K562 (cell line): ENCODE measurements around the gene KLHL12. TPM values are rescaled to one million over a fixed set of nuclear protein-coding genes. Genes with fewer than 3 reads are reported as not detected.

Experiments used
- ATAC-seq: fragments of 200-7000 bp; cut with Tn5 transposase; 3 replicates; pipeline ENCODE4 v1.9.1; 2020; ENCODE audit warnings: moderate library complexity
- BruUV-seq: library from RNA; stranded (reverse); fragments of 400-500 nt; replicated peaks from 2 replicates; lab custom pipeline; 2021; lab: Mats Ljungman, UMichigan
- CTCF ChIA-PET: fragments of 300-600 bp; formaldehyde crosslinking; extraction: SDS; loops from one replicate; lab custom pipeline; 2021; ENCODE audit warnings: low intra/inter-chr PET ratio; lab: Yijun Ruan, JAX
- POLR2A ChIA-PET: fragments of 300-600, 350-650 bp; sonication (Branson Sonifier 250); formaldehyde crosslinking; extraction: SDS; loops from one replicate; lab custom pipeline; 2021; ENCODE audit warnings: antibody characterized with exemption, inconsistent platforms; lab: Yijun Ruan, JAX
- DNase-seq, 4 experiments: peaks; one replicate each; pipeline versions ENCODE4 v3.0.0 to v3.0.0-alpha.2; 2011 to 2018; ENCODE audit warnings: low spot score in 3 of 4, mixed read lengths in 3 of 4; ENCODE audit errors: extremely low read depth in 1 of 4
- FAIRE-seq: peaks from 2 replicates; lab custom pipeline; 2011; peaks lifted over from hg19 to GRCh38; lab: Jason Lieb, UNC
- H2AFZ ChIP-seq: 2 replicates; pipeline ENCODE4 v1.6.0; 2011; ENCODE audit warnings: low read depth, low read length, control low read depth, inconsistent platforms
- H3K27ac ChIP-seq: fragments of 200-600 bp; 3 replicates; pipeline ENCODE4 v1.8.0; 2011; ENCODE audit warnings: low read depth, mild to moderate bottlenecking, control low read depth, inconsistent platforms, low read length, moderate library complexity, mixed read lengths; ENCODE audit errors: extremely low read depth
- H3K27me3 ChIP-seq, 2 experiments: fragments of 300-600 bp in 1 of 2; 2 replicates in 1 of 2; 3 replicates in 1 of 2; pipeline versions ENCODE4 v1.6.0 to v1.8.0; 2011; ENCODE audit warnings: inconsistent platforms in 2 of 2, low read length in 2 of 2, mild to moderate bottlenecking in 1 of 2, mixed read lengths in 1 of 2, moderate library complexity in 1 of 2; ENCODE audit not compliant: control insufficient read depth in 2 of 2, insufficient read depth in 2 of 2
- H3K36me3 ChIP-seq: fragments of 300-600 bp; 3 replicates; pipeline ENCODE4 v1.8.0; 2011; ENCODE audit warnings: mild to moderate bottlenecking, low read length, inconsistent platforms; ENCODE audit not compliant: control insufficient read depth, insufficient read depth
- H3K4me1 ChIP-seq, 2 experiments: fragments of 200-600 bp in 1 of 2; replicated peaks in 1 of 2; 2 replicates in 1 of 2; 3 replicates in 1 of 2; pipeline versions ENCODE4 v1.5.1 to v1.8.0; 2011; ENCODE audit warnings: inconsistent platforms in 2 of 2, low read length in 2 of 2, mild to moderate bottlenecking in 1 of 2, mixed read lengths in 1 of 2, moderate library complexity in 1 of 2; ENCODE audit not compliant: control insufficient read depth in 2 of 2, insufficient read depth in 2 of 2
- H3K4me2 ChIP-seq: 2 replicates; pipeline ENCODE4 v1.6.1; 2011; ENCODE audit warnings: low read length, control low read depth, inconsistent platforms, mixed read lengths; ENCODE audit not compliant: insufficient read depth
- H3K4me3 ChIP-seq: fragments of 200-600 bp; sonication (generic), shearing (Covaris generic); 2 replicates; pipeline ENCODE4 v1.5.1; 2016; ENCODE audit warnings: control low read depth, inconsistent platforms
- H3K79me2 ChIP-seq: fragments of 200-600 bp; 3 replicates; pipeline ENCODE4 v1.8.0; 2011; ENCODE audit warnings: low read length, inconsistent platforms; ENCODE audit not compliant: control insufficient read depth, insufficient read depth
- H3K9ac ChIP-seq, 2 experiments: 2 replicates each; pipeline versions ENCODE4 v1.6.0 to v1.6.1; 2011; ENCODE audit warnings: low read depth in 2 of 2, low read length in 2 of 2, control low read depth in 1 of 2, inconsistent platforms in 1 of 2, mild to moderate bottlenecking in 1 of 2, mixed read lengths in 1 of 2; ENCODE audit not compliant: insufficient read depth in 1 of 2
- H3K9me1 ChIP-seq: one replicate; pipeline ENCODE4 v1.6.0; 2011; ENCODE audit warnings: inconsistent platforms, mild to moderate bottlenecking, low read length, moderate library complexity; ENCODE audit not compliant: control insufficient read depth, insufficient read depth
- H3K9me3 ChIP-seq: replicated peaks from 2 replicates; pipeline ENCODE4 v1.5.1; 2011; ENCODE audit warnings: low read depth, low read length, inconsistent platforms; ENCODE audit not compliant: control insufficient read depth, insufficient read depth
- H4K20me1 ChIP-seq: replicated peaks from 2 replicates; pipeline ENCODE4 v1.6.1; 2011; ENCODE audit warnings: low read length, inconsistent platforms, mixed read lengths; ENCODE audit not compliant: control insufficient read depth, insufficient read depth
- ATF1 ChIP-seq, 2 experiments: fragments of 450-650 bp in 1 of 2; IDR thresholded peaks; 2 replicates each; pipeline ENCODE4 v1.6.1; 2016; ENCODE audit warnings: missing compliant biosample characterization in 1 of 2, missing genetic modification characterization in 1 of 2
- BCOR ChIP-seq: fragments of 450-650 bp; IDR thresholded peaks from 2 replicates; pipeline ENCODE4 v1.6.1; 2016
- BMI1 ChIP-seq: fragments of 150-350 bp; IDR thresholded peaks from 2 replicates; pipeline ENCODE4 v1.6.1; 2014; ENCODE audit warnings: low read length
- CREB1 ChIP-seq, 2 experiments: sonication (generic) in 1 of 2; formaldehyde crosslinking in 1 of 2; IDR thresholded peaks; 2 replicates each; pipeline versions ENCODE4 v1.6.1 to v1.8.0; 2012 to 2022; ENCODE audit warnings: inconsistent platforms in 1 of 2, mild to moderate bottlenecking in 1 of 2, missing genetic modification reagents in 1 of 2, moderate library complexity in 1 of 2
- ETV5 ChIP-seq: sonication (generic); formaldehyde crosslinking; IDR thresholded peaks from 2 replicates; pipeline ENCODE4 v1.4.0; 2020; ENCODE audit warnings: low read depth, mild to moderate bottlenecking, missing genetic modification reagents
- FOXP1 ChIP-seq: sonication (generic); formaldehyde crosslinking; IDR thresholded peaks from 2 replicates; pipeline ENCODE4 v1.8.0; 2022; ENCODE audit warnings: mild to moderate bottlenecking, missing genetic modification reagents
- HIVEP1 ChIP-seq: fragments of 250-450 bp; sonication (Bioruptor Pico); IDR thresholded peaks from 2 replicates; pipeline ENCODE4 v1.4.0; 2020; ENCODE audit warnings: mild to moderate bottlenecking
- HNRNPH1 ChIP-seq: fragments of 200-400 bp; formaldehyde crosslinking; optimal IDR thresholded peaks from 2 replicates; pipeline ENCODE3; 2017; ENCODE audit warnings: low read depth, mild to moderate bottlenecking, low read length, moderate library complexity
- JUNB ChIP-seq: fragments of 450-650 bp; formaldehyde crosslinking; conservative IDR thresholded peaks from 2 replicates; pipeline ENCODE4 v1.4.0; 2020; ENCODE audit warnings: mild to moderate bottlenecking
- KLF1 ChIP-seq: fragments of 450-650 bp; IDR thresholded peaks from 2 replicates; pipeline ENCODE4 v1.6.1; 2016; ENCODE audit warnings: missing genetic modification characterization, missing compliant biosample characterization
- KLF6 ChIP-seq: fragments of 250-450 bp; sonication (Bioruptor Pico); IDR thresholded peaks from 2 replicates; pipeline ENCODE4 v1.4.0; 2020; ENCODE audit warnings: mild to moderate bottlenecking, moderate library complexity, borderline replicate concordance
- MITF ChIP-seq: IDR thresholded peaks from 2 replicates; pipeline ENCODE4 v1.6.1; 2014; ENCODE audit warnings: antibody characterized with exemption
- NELFE ChIP-seq: IDR thresholded peaks from 2 replicates; pipeline ENCODE4 v1.6.1; 2011; ENCODE audit warnings: mild to moderate bottlenecking; ENCODE audit not compliant: insufficient read depth, insufficient read length
- NR4A1 ChIP-seq, 2 experiments: fragments of 250-450 bp in 1 of 2; fragments of 450-650 bp in 1 of 2; sonication (Bioruptor Pico) in 1 of 2; IDR thresholded peaks; 2 replicates each; pipeline versions ENCODE4 v1.4.0 to v1.6.1; 2016 to 2020; ENCODE audit warnings: mild to moderate bottlenecking in 2 of 2, missing compliant biosample characterization in 1 of 2, missing genetic modification characterization in 1 of 2, moderate library complexity in 1 of 2
- POLR2G ChIP-seq: fragments of 200-400 bp; formaldehyde crosslinking; IDR thresholded peaks from 2 replicates; pipeline ENCODE4 v1.6.1; 2017; ENCODE audit warnings: low read depth, mild to moderate bottlenecking, antibody characterized with exemption, low read length, moderate library complexity
- SIX5 ChIP-seq, 2 experiments: IDR thresholded peaks; 2 replicates each; pipeline ENCODE4 v1.6.1; 2011; ENCODE audit warnings: low read length in 2 of 2, borderline replicate concordance in 1 of 2, low read depth in 1 of 2, mild to moderate bottlenecking in 1 of 2, moderate library complexity in 1 of 2; ENCODE audit not compliant: insufficient read depth in 1 of 2
- SP1 ChIP-seq: sonication (generic); formaldehyde crosslinking; IDR thresholded peaks from 2 replicates; pipeline ENCODE4 v1.8.1; 2022; ENCODE audit warnings: mild to moderate bottlenecking, missing genetic modification reagents
- SRSF3 ChIP-seq: fragments of 200-400 bp; formaldehyde crosslinking; IDR thresholded peaks from 2 replicates; pipeline ENCODE4 v1.6.1; 2016; ENCODE audit warnings: mild to moderate bottlenecking, low read length, moderate library complexity; ENCODE audit not compliant: insufficient read depth
- TCFL5 ChIP-seq: fragments of 250-450 bp; sonication (Bioruptor Pico); conservative IDR thresholded peaks from 2 replicates; pipeline ENCODE4 v1.6.1; 2021; ENCODE audit warnings: mild to moderate bottlenecking, moderate library complexity, matching md5 sums
- TRIM24 ChIP-seq, 2 experiments: fragments of 450-650 bp; IDR thresholded peaks; 2 replicates each; pipeline ENCODE4 v1.6.1; 2016
- TRIM28 ChIP-seq: fragments of 450-650 bp; IDR thresholded peaks from 2 replicates; pipeline ENCODE4 v1.6.1; 2017
- ZNF584 ChIP-seq: fragments of 200-800 bp; sonication (Bioruptor generic); IDR thresholded peaks from 2 replicates; pipeline ENCODE4 v1.6.1; 2016; ENCODE audit warnings: low read depth, mild to moderate bottlenecking, missing genetic modification characterization, missing compliant biosample characterization
- ZNF695 ChIP-seq: fragments of 450-650 bp; formaldehyde crosslinking; IDR thresholded peaks from 2 replicates; pipeline ENCODE4 v1.4.0; 2020; ENCODE audit warnings: mild to moderate bottlenecking, moderate library complexity
- ZSCAN29 ChIP-seq: fragments of 450-650 bp; IDR thresholded peaks from 2 replicates; pipeline ENCODE4 v1.6.1; 2017
- WGBS: fragments of 100-300 bp; shearing (Covaris generic); methylation state at CpG from one replicate; pipeline ENCODE4 v1.1.6; 2016; ENCODE audit warnings: low coverage, mixed read lengths; ENCODE audit not compliant: insufficient coverage; ENCODE audit errors: missing lambda C conversion rate; 5-methylcytosine and 5-hydroxymethylcytosine counted together
- in situ Hi-C: fragments of 300-500 bp; cut with MboI; formaldehyde crosslinking; loops from 4 replicates; pipeline ENCODE4 v1.15.0; 2018; ENCODE audit warnings: inconsistent platforms, mixed read lengths
- intact Hi-C: fragments of 100-400 bp; cut with micrococcal nuclease; formaldehyde crosslinking; loops from 2 replicates; pipeline ENCODE4 v1.14.2; 2022
- polyA plus RNA-seq, 8 experiments: library from polyadenylated mRNA; depleted of rRNA in 4 of 8; stranded (reverse) in 5 of 8; unstranded in 3 of 8; fragments of >200 nt; fragmentation: Nextera tagmentation in 2 of 8; fragmentation: Illumina TruSeq in 1 of 8; extraction: Ambion mirVana in 2 of 8; extraction: Trizol in 1 of 8; gene quantifications; 2 replicates each; pipeline versions ENCODE4 v1.2.1 to v1.2.3, GENCODE V29; 2011 to 2014; ENCODE audit warnings: inconsistent platforms in 1 of 8, missing spikeins in 1 of 8
- total RNA-seq, 7 experiments: library from RNA; depleted of rRNA in 6 of 7; stranded (reverse); fragments of >200 nt in 6 of 7; fragmentation: Illumina TruSeq in 2 of 7; extraction: Trizol in 2 of 7; gene quantifications; 2 replicates each; pipeline versions ENCODE4 v1.2.1 to v1.2.3, GENCODE V29; 2011 to 2021; ENCODE audit warnings: low replicate concordance in 1 of 7

The KLHL12 gene
- total and polyA plus RNA-seq, 9 of the 15 experiments (the other 6 are each of a cell fraction or from before 2014, with no cell fraction given): 23.1 to 85.1 (median 35.0) TPM

DNA sequence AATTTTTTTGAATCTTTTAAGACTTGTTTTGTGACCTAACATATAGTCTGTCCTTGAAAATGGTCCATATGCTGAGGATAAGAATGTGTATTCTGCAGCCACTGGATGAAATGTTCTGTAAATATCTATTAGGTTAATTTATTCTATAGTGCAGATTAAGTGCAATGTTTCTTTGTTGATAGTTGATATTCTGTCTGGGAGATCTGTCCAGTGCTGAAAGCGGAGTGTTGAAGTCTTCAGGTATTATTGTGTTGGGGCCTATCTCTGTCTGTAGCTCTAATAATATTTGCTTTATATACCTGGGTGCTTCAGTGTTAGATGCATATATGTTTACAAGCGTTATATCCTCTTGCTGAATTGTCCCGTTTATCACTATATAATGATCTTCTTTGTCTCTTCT is 7.7 kb upstream of the KLHL12 start (continued):
- TF ChIP-seq NR4A1 (CRISPR knock-in tag; IDR thresholded peaks at IDR 0.05) (no peak), NR4A1 (tag; IDR thresholded peaks at IDR 0.05) (no peak)

- Histone ChIP-seq H2AFZ (no peak overlapping the region), H3K27me3 (no peaks in the 10 kb centered on the region), H3K9me3 (no peaks in the 10 kb centered on the region), H3K79me2 (no peaks in the 10 kb centered on the region), H3K9ac (no peak overlapping the region), H3K36me3 (no peaks in the 10 kb centered on the region), H3K4me2 (no peak overlapping the region), H3K9me1 (no peaks in the 10 kb centered on the region), H3K4me3 (no peak overlapping the region), H4K20me1 (no peaks in the 10 kb centered on the region), H3K4me1 (peaks cover 0 to 5% of the 10 kb centered on the region in 2 experiments; a peak in 2 of 5 replicates), H3K27ac (no peak overlapping the region)
- CTCF ChIA-PET: no interaction called here
- in situ Hi-C loops: no loop called here
- POLR2A ChIA-PET: no interaction called here
- DNase-seq: no peak
- FAIRE-seq: no peak
- intact Hi-C loops: no loop called here
- ATAC-seq: no peak
- no TSS peak for BruUV-seq
- 11% methylated on average over 2 of the region's 2 CpGs for WGBS
- no peak for TF ChIP-seq SIX5 (IDR thresholded peaks at IDR 0.05; ENCODE audit: borderline replicate concordance in 1 of 2, insufficient read depth in 1 of 2, low read depth in 1 of 2, low read length in 2 of 2)
- TF ChIP-seq HNRNPH1: no peak
- TF ChIP-seq MITF: no peak
- TF ChIP-seq JUNB (CRISPR knock-in tag): no peak
- no peak for TF ChIP-seq ATF1 (CRISPR knock-in tag; IDR thresholded peaks at IDR 0.05)
- TF ChIP-seq ATF1 (tag; IDR thresholded peaks at IDR 0.05): no peak
- no peak for TF ChIP-seq BMI1
- no peak for TF ChIP-seq KLF1 (tag)
- TF ChIP-seq POLR2G: no peak
- TF ChIP-seq ZNF584: no peak
- no peak for TF ChIP-seq ZSCAN29
- TF ChIP-seq SRSF3: no peak
- TF ChIP-seq ETV5 (CRISPR knock-in tag): no peak
- TF ChIP-seq BCOR: peak; percentile 38; the same call in 1 of the 2 replicates
- no peak for TF ChIP-seq TCFL5
- TF ChIP-seq HIVEP1 (CRISPR knock-in tag): no peak
- 0 out of 4 replicates have a peak, but pooled peaks of 1 of the 2 experiments have one; percentile 29 for TF ChIP-seq TRIM24 (IDR thresholded peaks at IDR 0.05)
- no peak for TF ChIP-seq NELFE
- TF ChIP-seq KLF6 (CRISPR knock-in tag): no peak
- peak; percentile 20; the same call in 1 of the 2 replicates for TF ChIP-seq TRIM28
- TF ChIP-seq CREB1 (IDR thresholded peaks at IDR 0.05): no peak
- no peak for TF ChIP-seq CREB1 (CRISPR knock-in tag; IDR thresholded peaks at IDR 0.05)
- TF ChIP-seq FOXP1 (CRISPR knock-in tag): no peak
- no peak for TF ChIP-seq SP1 (CRISPR knock-in tag)
- TF ChIP-seq ZNF695 (CRISPR knock-in tag): no peak
Observed at GRCh38 chr1:202932476-202932875, 5.4 kb upstream of the KLHL12 start.
